Embryonic facial prominence (tissue), 1 donor: ENCODE measurements around the gene PAM.
"Not testable (repeated sequence)": the region's sequence is repeated elsewhere in the genome, so short reads cannot be mapped to it uniquely, and the experiment has no call there.

Experiments used
- DNase-seq: peaks from one replicate; pipeline ENCODE4 v3.0.0-alpha.2; 2016; ENCODE audit errors: extremely low spot score

The PAM gene

GRCh38 chr5:102751903-102752376, 3.2 kb upstream of the PAM start:
- DNase-seq = not testable (repeated sequence)

GRCh38 chr5:102753889-102754766, 977 bp upstream of the PAM start:
- no peak for DNase-seq

- peak; percentile 53 for DNase-seq
Measured at GRCh38 chr5:102755686-102756371, 724 bp downstream of the PAM start.

GRCh38 chr5:102758576-102758975, 3.5 kb downstream of the PAM start:
- DNase-seq = no peak

- no peak for DNase-seq
Measured at GRCh38 chr5:102759289-102759688, 4.2 kb downstream of the PAM start.

- no peak for DNase-seq
Measured at GRCh38 chr5:102759700-102760099, 4.6 kb downstream of the PAM start.

- DNase-seq = no peak
Measured at GRCh38 chr5:102760815-102761214, 5.7 kb downstream of the PAM start.

GRCh38 chr5:102762095-102762534, 7.0 kb downstream of the PAM start:
- DNase-seq = no peak

GRCh38 chr5:102762562-102763227, 7.6 kb downstream of the PAM start:
- DNase-seq = no peak

GRCh38 chr5:102763734-102764133, 8.6 kb downstream of the PAM start:
- DNase-seq = no peak

- no peak for DNase-seq
Measured at GRCh38 chr5:102764381-102765004, 9.4 kb downstream of the PAM start.

GRCh38 chr5:102765350-102765749, 10.2 kb downstream of the PAM start:
- DNase-seq = no peak

GRCh38 chr5:102766295-102767090, 11.4 kb downstream of the PAM start:
- DNase-seq = no peak

- no peak for DNase-seq
Measured at GRCh38 chr5:102767862-102768261, 12.8 kb downstream of the PAM start.

GRCh38 chr5:102770803-102771202, 15.7 kb downstream of the PAM start:
- no peak for DNase-seq

- DNase-seq = no peak
Measured at GRCh38 chr5:102771435-102771834, 16.3 kb downstream of the PAM start.

GRCh38 chr5:102772273-102772672, 17.2 kb downstream of the PAM start:
- no peak for DNase-seq

GRCh38 chr5:102773133-102773532, 18.0 kb downstream of the PAM start:
- no peak for DNase-seq

- DNase-seq = not testable (repeated sequence)
Measured at GRCh38 chr5:102775756-102776155, 20.7 kb downstream of the PAM start.

GRCh38 chr5:102777099-102777498, 22.0 kb downstream of the PAM start:
- DNase-seq = no peak

GRCh38 chr5:102778478-102778877, 23.4 kb downstream of the PAM start:
- no peak for DNase-seq
